IPS-20b (cell line): ENCODE data around the gene RDH13.

Experiments
- H3K27ac ChIP-seq: one replicate; pipeline ENCODE4 v1.5.1; 2013; ENCODE audit warnings: low read length
- H3K27me3 ChIP-seq: 2 replicates; pipeline ENCODE4 v1.6.1; 2013; ENCODE audit warnings: mild to moderate bottlenecking, low read length, inconsistent platforms; ENCODE audit not compliant: insufficient read depth
- H3K36me3 ChIP-seq: 2 replicates; pipeline ENCODE4 v1.6.1; 2013; ENCODE audit warnings: low read depth, mild to moderate bottlenecking, inconsistent platforms, low read length, moderate library complexity; ENCODE audit not compliant: insufficient read depth
- H3K4me1 ChIP-seq: 2 replicates; pipeline ENCODE4 v1.6.1; 2013; ENCODE audit warnings: mild to moderate bottlenecking, control low read depth, inconsistent platforms, low read length, moderate library complexity; ENCODE audit not compliant: insufficient read depth
- H3K4me3 ChIP-seq: 2 replicates; pipeline ENCODE4 v1.5.1; 2013; ENCODE audit warnings: mild to moderate bottlenecking, low read length, inconsistent platforms
- H3K9ac ChIP-seq: 2 replicates; pipeline ENCODE4 v1.6.1; 2013; ENCODE audit warnings: low read depth, mild to moderate bottlenecking, inconsistent platforms, low read length, moderate library complexity
- H3K9me3 ChIP-seq: 2 replicates; pipeline ENCODE4 v1.6.1; 2013; ENCODE audit warnings: mild to moderate bottlenecking, low read depth, low read length, inconsistent platforms; ENCODE audit not compliant: insufficient read depth

RDH13 gene

DNA sequence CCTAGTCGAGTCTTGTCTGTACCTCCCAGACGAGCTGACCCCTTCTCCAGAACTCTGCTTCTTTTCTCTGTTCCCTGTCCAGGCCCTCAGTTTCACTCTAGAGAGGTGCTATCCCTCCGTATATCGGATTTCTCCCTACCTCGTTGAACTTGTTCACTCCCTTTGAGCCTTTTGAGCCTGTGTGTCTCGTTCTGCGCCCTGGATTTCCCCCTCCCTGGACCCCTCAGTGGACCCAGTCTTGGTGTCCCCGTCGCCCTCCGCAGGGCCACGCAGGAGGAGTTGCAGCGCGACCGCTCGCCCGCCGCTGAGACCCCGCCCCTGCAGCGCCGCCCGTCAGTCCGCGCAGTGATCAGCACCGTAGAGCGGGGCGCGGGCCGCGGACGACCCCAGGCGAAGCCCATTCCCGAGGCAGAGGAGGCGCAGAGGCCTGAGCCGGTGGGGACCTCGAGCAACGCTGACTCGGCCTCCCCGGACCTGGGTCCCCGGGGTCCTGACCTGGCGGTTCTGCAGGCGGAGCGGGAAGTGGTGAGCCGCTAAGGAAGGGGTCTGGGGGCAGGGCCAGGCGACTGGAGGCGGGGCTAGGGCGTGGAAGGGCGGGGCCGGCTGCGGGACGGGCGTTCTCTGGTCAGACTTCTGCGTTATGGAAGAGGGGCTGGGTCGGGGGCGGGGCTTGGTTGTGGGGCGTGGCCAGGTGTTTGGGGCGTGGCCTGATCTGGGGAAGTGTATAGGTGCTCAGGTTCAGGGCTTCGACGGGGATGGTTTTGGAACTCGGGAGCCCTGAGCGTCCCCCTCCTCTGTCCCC is 18.2 kb upstream of the RDH13 start:
- H3K4me3 ChIP-seq: peak overlapping the region; percentile 67
- H3K27me3 ChIP-seq: peaks cover 77% of the 10 kb centered on the region
- no peak overlapping the region for H3K27ac ChIP-seq
- H3K36me3 ChIP-seq: no peaks in the 10 kb centered on the region
- peaks cover 6% of the 10 kb centered on the region; the same call in 1 of the 2 replicates for H3K4me1 ChIP-seq
- H3K9ac ChIP-seq: peak overlapping the region; percentile 43; the same call in 1 of the 2 replicates
- no peaks in the 10 kb centered on the region for H3K9me3 ChIP-seq

DNA sequence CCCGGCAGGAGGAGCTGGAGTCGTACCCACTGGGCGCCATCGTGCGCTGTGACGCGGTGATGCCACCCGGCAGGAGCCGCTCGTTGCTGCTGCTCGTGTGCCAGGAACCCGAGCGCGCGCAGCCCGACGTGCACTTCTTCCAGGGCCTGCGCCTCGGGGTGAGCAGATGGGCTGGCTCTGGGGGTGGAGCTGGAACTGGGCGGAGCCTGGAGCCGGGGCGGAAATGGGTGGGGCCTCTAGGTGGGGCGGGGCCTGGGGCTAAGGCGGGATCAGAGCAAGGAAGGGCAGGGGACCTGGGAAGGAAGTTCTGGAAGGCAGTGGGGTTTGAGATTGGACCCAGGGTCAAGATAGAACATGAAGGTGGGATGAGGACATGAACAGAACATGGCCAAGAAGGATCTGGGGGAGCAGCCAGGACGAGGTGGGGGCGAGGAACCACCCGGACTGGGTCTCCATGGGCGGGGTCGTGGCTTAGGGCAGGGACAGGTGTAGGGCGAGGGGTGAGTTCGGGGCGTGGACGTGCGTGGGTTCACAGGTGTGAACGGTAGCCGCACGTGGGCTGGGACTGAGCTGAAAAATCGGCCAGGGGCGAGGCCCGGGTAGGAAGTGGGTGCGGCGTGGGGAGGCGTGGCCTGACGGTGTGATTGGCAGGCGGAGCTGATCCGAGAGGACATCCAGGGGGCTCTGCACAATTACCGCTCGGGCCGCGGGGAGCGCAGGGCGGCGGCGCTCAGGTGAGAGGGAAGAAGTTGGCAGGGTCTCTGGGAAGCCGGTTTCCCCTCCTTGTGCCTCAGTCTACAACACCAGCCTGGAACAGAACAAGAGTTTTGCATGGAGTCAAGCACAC is 17.4 kb upstream of the RDH13 start:
- no peak overlapping the region for H3K27ac ChIP-seq
- H3K4me1 ChIP-seq: peaks cover 8% of the 10 kb centered on the region; the same call in 1 of the 2 replicates
- H3K9me3 ChIP-seq: no peaks in the 10 kb centered on the region
- H3K4me3 ChIP-seq: peak overlapping the region; percentile 67
- peak overlapping the region; percentile 43; the same call in 1 of the 2 replicates for H3K9ac ChIP-seq
- H3K36me3 ChIP-seq: no peaks in the 10 kb centered on the region
- H3K27me3 ChIP-seq: peaks cover 71% of the 10 kb centered on the region

DNA sequence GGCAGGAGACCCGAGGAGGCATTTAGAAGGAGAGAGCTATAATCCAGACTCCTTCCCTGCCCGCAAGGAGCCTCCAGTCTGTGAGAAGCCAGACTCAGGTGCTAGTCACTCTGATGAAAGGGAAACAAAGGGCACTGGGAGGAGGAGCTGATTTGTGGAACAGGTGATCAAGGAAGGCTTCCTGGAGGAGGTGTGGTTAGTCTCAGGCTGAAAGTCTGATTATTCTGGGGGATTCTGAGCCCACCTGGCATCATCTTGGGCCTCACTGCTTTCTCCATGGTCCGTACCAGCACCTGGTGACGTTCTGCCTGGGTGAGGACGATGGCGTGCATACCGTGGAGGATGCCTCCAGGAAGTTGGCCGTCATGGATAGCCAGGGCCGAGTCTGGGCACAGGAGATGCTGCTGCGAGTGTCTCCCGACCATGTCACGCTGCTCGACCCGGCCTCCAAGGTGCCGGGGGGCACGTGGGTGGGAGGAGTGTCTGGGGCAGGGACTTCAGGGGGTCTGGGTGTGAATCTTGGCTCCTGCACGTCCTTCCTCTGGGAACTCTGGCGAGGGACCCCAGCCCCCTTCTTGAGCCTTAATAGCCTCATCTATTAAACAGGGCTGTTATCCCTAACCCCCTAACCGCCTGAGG is 16.6 kb upstream of the RDH13 start:
- Histone ChIP-seq H3K4me3 (peak overlapping the region; percentile 67; the same call in 1 of the 2 replicates), H3K9ac (no peak overlapping the region)

DNA sequence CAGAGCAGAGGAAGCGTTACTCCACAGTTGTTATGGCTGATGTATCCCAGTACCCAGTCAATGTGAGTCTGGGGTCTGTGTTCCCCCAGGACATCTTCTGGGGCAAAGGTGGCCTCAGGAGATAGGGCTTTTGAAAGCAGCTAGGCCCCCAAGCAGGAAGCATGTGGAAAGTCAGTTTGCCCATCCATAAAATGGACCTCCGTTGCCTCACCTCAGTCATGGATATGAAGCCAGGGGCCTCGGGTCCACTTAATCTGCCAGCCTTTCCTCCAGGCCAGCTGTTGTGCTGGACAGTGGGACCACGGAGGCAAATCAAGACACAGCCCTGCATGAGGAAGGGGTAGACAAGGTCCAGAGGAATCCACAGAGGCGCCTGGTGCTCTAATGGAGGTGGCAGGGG is 16.0 kb upstream of the RDH13 start:
- Histone ChIP-seq H3K27me3 (peaks cover 66% of the 10 kb centered on the region), H3K4me1 (peaks cover 9% of the 10 kb centered on the region; the same call in 1 of the 2 replicates), H3K9me3 (no peaks in the 10 kb centered on the region), H3K4me3 (no peak overlapping the region), H3K9ac (no peak overlapping the region), H3K27ac (no peak overlapping the region), H3K36me3 (no peaks in the 10 kb centered on the region)

More for the DNA sequence above, 16.6 kb upstream of the RDH13 start:
- no peaks in the 10 kb centered on the region for H3K9me3 ChIP-seq
- H3K4me1 ChIP-seq: peaks cover 9% of the 10 kb centered on the region; the same call in 1 of the 2 replicates
- H3K36me3 ChIP-seq: no peaks in the 10 kb centered on the region
- H3K27me3 ChIP-seq: peaks cover 68% of the 10 kb centered on the region
- no peak overlapping the region for H3K27ac ChIP-seq

DNA sequence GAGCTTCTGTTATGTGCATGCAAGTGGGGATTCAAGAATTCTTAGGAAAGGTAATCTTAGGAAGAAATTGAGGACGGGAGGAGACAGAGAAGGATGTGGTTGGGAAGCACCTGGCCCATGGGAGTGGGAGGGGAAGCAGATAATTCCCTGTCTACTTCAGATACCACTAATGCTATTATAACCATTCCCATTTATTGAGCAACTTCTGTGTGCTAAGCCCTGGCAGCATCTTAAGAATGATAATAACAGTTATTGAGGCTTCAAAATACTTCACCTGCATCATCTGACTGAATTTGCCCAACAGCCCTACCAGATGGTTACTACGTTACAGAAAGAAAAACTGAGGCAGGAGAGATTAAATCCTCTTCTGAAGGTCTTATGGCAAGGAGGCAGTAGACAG is 14.2 kb upstream of the RDH13 start:
- no peak overlapping the region for H3K27ac ChIP-seq
- no peak overlapping the region for H3K9ac ChIP-seq
- peaks cover 9% of the 10 kb centered on the region; the same call in 1 of the 2 replicates for H3K4me1 ChIP-seq
- H3K9me3 ChIP-seq: no peaks in the 10 kb centered on the region
- H3K27me3 ChIP-seq: peaks cover 69% of the 10 kb centered on the region
- no peaks in the 10 kb centered on the region for H3K36me3 ChIP-seq
- H3K4me3 ChIP-seq: no peak overlapping the region

DNA sequence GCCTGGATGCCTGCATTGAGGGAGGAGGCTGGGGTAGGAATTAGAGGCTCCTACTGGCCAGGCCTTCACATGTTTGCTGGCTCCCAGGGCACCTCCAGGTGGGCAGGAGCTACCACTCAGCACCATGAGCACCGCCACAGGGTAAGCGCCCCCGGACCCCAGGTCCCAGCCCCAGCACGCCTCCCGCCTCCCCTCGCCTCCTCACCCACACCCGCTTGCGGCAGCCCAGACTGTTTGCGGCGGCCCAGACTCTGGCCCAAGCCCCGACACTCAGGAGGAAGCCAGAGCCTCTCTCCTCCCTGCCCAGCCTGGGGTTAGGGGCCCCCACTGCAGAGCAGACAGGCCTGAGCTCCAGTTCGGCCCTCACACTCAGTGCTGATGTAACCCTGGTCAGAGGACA is 13.4 kb upstream of the RDH13 start:
- no peaks in the 10 kb centered on the region for H3K36me3 ChIP-seq
- peak overlapping the region; percentile 8; the same call in 1 of the 2 replicates for H3K9ac ChIP-seq
- peaks cover 71% of the 10 kb centered on the region for H3K27me3 ChIP-seq
- H3K27ac ChIP-seq: no peak overlapping the region
- no peaks in the 10 kb centered on the region for H3K9me3 ChIP-seq
- peaks cover 9% of the 10 kb centered on the region; the same call in 1 of the 2 replicates for H3K4me1 ChIP-seq
- H3K4me3 ChIP-seq: peak overlapping the region; percentile 52; the same call in 1 of the 2 replicates

DNA sequence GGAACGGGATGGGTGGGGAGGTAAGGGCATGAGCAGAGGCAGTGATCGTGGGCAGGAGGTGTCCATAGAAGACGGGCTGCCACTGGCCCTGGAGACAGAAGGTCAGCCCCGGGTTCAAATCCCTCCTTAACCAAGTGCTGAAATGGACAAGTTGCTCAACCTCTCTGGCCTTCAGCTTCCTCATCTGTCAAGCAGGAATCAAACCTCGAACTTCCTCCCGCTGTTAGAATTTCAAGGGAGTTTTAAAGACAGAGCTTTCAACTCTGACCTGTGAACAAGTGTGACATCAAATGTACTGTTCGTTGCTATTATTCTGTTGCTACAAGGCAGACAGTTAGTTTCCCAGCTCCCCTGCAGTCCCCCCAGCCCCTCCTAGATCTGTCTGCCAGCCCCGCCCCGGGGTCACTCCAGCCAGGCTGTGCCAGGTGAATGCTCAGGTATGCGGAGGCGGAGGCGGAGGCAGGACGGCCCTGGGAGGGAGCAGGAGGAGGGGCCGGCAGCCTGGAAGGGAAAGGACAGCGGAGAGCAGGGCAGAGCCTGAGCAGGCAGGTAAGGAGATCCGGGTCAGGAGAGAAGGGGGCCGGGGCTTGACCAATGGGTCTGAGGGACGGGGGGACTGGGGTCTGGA is 12.5 kb upstream of the RDH13 start, which contains the start of gene EPS8L1:
Gene EPS8L1 (plus strand): TSS at position 499 of the 628 bp plus-strand sequence. CDS start 576 bp downstream, outside the sequence.
- H3K27ac ChIP-seq: no peak within 1 kb of the TSS
- H3K9me3 ChIP-seq: no peaks in the 10 kb centered on the region
- no peaks in the 10 kb centered on the region for H3K36me3 ChIP-seq
- peak within 1 kb of the TSS; percentile 8; the same call in 1 of the 2 replicates for H3K9ac ChIP-seq
- H3K27me3 ChIP-seq: peaks cover 72% of the 10 kb centered on the region
- peak within 1 kb of the TSS; percentile 52; the same call in 1 of the 2 replicates for H3K4me3 ChIP-seq
- peaks cover 9% of the 10 kb centered on the region; the same call in 1 of the 2 replicates for H3K4me1 ChIP-seq

DNA sequence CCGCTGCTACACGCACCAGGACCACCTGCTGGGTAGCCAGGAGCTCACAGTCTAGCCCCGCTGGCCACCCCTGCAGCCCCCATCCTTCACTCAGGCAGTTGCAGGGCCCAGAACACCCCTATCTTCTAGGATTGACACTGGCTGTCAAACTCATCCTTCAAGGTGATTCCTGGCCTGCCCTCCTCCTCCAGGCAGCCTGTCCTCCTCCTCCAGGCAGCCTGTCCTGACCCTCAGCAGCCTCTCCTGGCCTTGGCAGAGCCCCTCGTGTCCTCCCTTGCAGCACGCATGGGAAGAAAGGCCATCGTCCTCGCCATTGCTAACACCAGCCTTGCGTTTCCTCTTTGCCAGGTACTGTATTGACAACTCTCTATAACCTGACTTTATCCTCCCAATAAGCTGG is 9.0 kb upstream of the RDH13 start:
- peaks cover 13% of the 10 kb centered on the region for H3K4me1 ChIP-seq
- H3K27ac ChIP-seq: no peak overlapping the region
- no peak overlapping the region for H3K9ac ChIP-seq
- no peak overlapping the region for H3K4me3 ChIP-seq
- H3K9me3 ChIP-seq: no peaks in the 10 kb centered on the region
- peaks cover 83% of the 10 kb centered on the region for H3K27me3 ChIP-seq
- H3K36me3 ChIP-seq: no peaks in the 10 kb centered on the region

DNA sequence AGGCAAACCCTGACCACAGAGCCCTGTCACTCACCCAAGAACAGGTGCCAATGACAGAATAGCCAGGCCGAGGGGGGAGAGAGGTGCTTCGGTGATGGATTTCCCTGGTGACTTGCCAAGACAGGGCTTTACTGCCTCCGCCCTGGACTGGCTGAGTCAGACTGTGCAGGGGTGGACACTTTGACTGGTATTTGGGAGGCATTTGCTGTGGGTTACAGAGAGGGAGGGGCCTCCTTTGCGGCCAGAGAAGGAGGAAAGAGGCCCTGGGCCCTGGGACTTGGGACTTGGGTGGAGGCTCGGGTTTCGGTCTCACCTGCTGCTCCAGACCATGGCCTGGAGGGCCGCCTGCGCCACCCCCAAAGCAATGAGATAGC is 8.2 kb upstream of the RDH13 start:
- peaks cover 6% of the 10 kb centered on the region for H3K4me1 ChIP-seq
- peaks cover 86% of the 10 kb centered on the region for H3K27me3 ChIP-seq
- H3K27ac ChIP-seq: no peak overlapping the region
- no peak overlapping the region for H3K9ac ChIP-seq
- H3K9me3 ChIP-seq: no peaks in the 10 kb centered on the region
- no peak overlapping the region for H3K4me3 ChIP-seq
- no peaks in the 10 kb centered on the region for H3K36me3 ChIP-seq

DNA sequence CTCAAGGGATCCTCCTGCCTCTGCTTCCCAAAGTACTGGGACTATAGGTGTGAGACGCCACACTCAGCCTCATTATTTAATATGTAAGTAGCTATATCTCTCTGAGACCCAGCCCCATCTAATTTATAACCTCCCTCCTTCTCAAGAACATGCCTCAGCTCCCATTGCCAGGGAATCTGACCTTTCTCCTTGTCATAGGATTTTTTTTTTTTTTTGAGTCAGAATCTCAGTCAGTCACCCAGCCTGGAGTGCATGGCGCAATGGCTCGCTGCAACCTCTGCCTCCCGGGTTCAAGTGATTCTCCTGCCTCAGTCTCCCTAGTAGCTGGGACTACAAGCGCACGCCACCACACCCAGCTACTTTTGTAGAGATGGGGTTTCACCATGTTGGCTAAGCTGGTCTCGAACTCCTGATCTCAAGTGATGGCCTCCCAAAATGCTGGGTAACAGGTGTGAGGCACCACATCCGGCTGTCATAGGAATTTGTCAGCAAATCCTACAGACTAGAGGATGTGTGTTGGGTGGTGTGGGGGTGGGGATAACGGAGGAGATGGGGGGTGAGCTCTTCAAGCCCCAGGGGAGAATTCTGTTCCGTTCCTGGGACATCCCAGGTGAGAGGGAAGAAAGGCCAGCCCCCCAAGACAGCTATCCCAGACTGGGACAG is 7.6 kb upstream of the RDH13 start:
- no peak overlapping the region for H3K4me3 ChIP-seq
- no peaks in the 10 kb centered on the region for H3K9me3 ChIP-seq
- peaks cover 91% of the 10 kb centered on the region for H3K27me3 ChIP-seq
- peaks cover 6% of the 10 kb centered on the region for H3K4me1 ChIP-seq
- H3K36me3 ChIP-seq: no peaks in the 10 kb centered on the region
- H3K27ac ChIP-seq: no peak overlapping the region
- H3K9ac ChIP-seq: no peak overlapping the region
